Epithelial cell of proximal tubule (primary cell): ENCODE data around the gene MAML2. TPM values are rescaled to one million over a fixed set of nuclear protein-coding genes. Genes with fewer than 3 reads are reported as not detected.

Experiments
- DNase-seq: peaks from one replicate; pipeline ENCODE4 v3.0.0-alpha.2; 2011; ENCODE audit warnings: low read depth
- H3K4me3 ChIP-seq: 2 replicates; pipeline ENCODE4 v1.5.1; 2011; ENCODE audit warnings: low read depth, mild to moderate bottlenecking, low read length
- total RNA-seq: library from RNA; depleted of rRNA; stranded (reverse); fragments of >200 nt; gene quantifications from 2 replicates; pipeline ENCODE4 v1.2.3, GENCODE V29; 2015
- TF ChIP-seq, protein P1 (sequence below): conservative IDR thresholded peaks from 2 replicates; pipeline ENCODE4 v1.5.1; 2012; ENCODE audit warnings: low read depth, mild to moderate bottlenecking, low read length

Gene MAML2
- total RNA-seq, 1 donor from 2014 or later: 5.1 TPM

DNA sequence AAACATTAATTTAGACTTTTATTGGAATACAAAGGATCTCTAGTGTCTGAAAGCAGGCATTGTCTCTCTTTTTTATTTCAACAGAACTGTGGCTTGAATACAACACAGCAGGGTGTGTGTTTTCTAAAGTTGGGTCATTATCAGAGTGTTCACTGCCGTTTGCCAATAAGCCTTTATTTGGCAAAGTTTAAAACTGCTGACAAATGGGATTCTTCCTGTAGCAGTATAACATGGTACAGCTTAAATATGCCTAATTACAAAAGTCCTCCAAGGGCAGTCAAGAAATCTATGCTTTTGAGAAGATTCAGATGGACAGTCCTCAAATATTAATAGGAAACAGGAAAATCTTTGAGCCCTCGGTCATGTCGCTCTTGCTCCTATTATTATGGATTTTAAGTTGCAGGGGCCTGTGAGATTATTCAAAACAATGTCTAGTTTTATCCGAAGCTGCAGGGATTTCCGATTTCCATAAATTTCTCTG, 199.9 kb downstream of the MAML2 start:
- TF ChIP-seq, protein P1, sequence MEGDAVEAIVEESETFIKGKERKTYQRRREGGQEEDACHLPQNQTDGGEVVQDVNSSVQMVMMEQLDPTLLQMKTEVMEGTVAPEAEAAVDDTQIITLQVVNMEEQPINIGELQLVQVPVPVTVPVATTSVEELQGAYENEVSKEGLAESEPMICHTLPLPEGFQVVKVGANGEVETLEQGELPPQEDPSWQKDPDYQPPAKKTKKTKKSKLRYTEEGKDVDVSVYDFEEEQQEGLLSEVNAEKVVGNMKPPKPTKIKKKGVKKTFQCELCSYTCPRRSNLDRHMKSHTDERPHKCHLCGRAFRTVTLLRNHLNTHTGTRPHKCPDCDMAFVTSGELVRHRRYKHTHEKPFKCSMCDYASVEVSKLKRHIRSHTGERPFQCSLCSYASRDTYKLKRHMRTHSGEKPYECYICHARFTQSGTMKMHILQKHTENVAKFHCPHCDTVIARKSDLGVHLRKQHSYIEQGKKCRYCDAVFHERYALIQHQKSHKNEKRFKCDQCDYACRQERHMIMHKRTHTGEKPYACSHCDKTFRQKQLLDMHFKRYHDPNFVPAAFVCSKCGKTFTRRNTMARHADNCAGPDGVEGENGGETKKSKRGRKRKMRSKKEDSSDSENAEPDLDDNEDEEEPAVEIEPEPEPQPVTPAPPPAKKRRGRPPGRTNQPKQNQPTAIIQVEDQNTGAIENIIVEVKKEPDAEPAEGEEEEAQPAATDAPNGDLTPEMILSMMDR: no peak
- DNase-seq: no peak
- H3K4me3 ChIP-seq: no peak overlapping the region

GRCh38 chr11:96141626-96142025, 201.4 kb downstream of the MAML2 start:
- TF ChIP-seq, protein P1: no peak
- no peak for DNase-seq
- no peak overlapping the region for H3K4me3 ChIP-seq

- TF ChIP-seq, protein P1: no peak
- no peak for DNase-seq
- H3K4me3 ChIP-seq: no peak overlapping the region
Measured at GRCh38 chr11:96139691-96140090, 203.3 kb downstream of the MAML2 start.

DNA sequence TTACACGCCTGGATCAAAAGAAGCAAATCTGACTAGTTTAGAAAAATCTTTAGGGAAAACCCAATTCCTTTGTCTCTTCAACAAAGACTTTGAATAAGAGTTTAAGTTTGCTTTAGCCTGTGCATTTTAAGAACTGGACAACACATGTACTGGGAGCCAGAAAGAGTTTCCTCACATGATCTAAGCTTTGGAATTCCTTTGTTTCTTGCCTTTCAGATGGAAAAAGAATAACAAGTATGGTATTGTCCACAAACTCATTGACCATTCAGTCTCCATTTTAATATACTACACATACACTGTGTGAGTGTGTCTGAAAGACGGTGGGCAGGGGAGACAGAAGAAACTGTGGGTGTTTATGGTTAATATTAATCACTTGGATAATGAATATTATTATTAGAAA, 205.6 kb downstream of the MAML2 start:
- H3K4me3 ChIP-seq: no peak overlapping the region
- no peak for DNase-seq
- TF ChIP-seq, protein P1: no peak

GRCh38 chr11:96136613-96137298, 206.2 kb downstream of the MAML2 start:
- DNase-seq: no peak
- TF ChIP-seq, protein P1: no peak
- H3K4me3 ChIP-seq: no peak overlapping the region

GRCh38 chr11:96134602-96135001, 208.4 kb downstream of the MAML2 start:
- H3K4me3 ChIP-seq: no peak overlapping the region
- no peak for DNase-seq
- TF ChIP-seq, protein P1: no peak

DNA sequence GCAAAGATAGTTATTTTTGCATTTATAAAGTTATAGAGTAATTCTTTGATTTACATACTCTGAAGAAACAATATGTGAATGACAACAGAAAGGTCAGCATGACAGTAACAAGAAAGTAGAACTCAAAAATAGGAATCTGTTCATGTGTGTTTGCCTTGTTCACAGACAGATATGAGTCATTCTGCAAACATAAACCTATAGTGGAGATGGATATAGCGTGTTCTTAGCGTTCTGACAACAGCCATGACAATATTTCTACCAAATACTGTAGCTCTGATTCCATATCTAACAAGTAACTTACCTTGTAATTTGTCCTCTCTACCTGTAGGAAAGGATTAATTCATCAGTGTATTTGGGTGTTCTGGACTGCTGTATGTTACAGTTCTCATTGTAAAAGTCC, 210.6 kb downstream of the MAML2 start:
- no peak for DNase-seq
- TF ChIP-seq, protein P1: no peak
- no peak overlapping the region for H3K4me3 ChIP-seq
